NOMO-1 treated with dmso at 0.1 percent for 144 hours (cell line): Measurements from ENCODE around the gene ELOVL5.
A peak's percentile ranks its signal among the peaks of the same experiment; 100 is the strongest.

Experiments
- DNase-seq: peaks from one replicate; lab custom pipeline; 2025; ENCODE audit not compliant: unreplicated experiment; lab: John Stamatoyannopoulos, UW

ELOVL5 gene

GRCh38 chr6:53244399-53244931, 104.3 kb downstream of the ELOVL5 start:
- no peak for DNase-seq

- no peak for DNase-seq
These were observed 106.8 kb downstream of the ELOVL5 start for GRCh38 chr6:53241938-53242337.

- DNase-seq, result peak; percentile 20
These were observed 108.0 kb downstream of the ELOVL5 start for GRCh38 chr6:53240761-53241160.

- no peak for DNase-seq
These were observed 108.6 kb downstream of the ELOVL5 start for GRCh38 chr6:53240139-53240538.

GRCh38 chr6:53239526-53239925, 109.2 kb downstream of the ELOVL5 start:
- DNase-seq, result no peak

GRCh38 chr6:53238311-53238710, 110.4 kb downstream of the ELOVL5 start:
- no peak for DNase-seq

- DNase-seq, result no peak
These were observed 112.5 kb downstream of the ELOVL5 start for GRCh38 chr6:53236241-53236640.

- DNase-seq, result no peak
These were observed 113.2 kb downstream of the ELOVL5 start for GRCh38 chr6:53235508-53235907.

GRCh38 chr6:53233309-53233708, 115.4 kb downstream of the ELOVL5 start:
- no peak for DNase-seq

- no peak for DNase-seq
These were observed 117.8 kb downstream of the ELOVL5 start for GRCh38 chr6:53230775-53231467.

- no peak for DNase-seq
These were observed 120.9 kb downstream of the ELOVL5 start for GRCh38 chr6:53227847-53228246.

- no peak for DNase-seq
These were observed 128.1 kb downstream of the ELOVL5 start for GRCh38 chr6:53220605-53221004.
